Central memory CD8-positive, alpha-beta T cell (primary cell): ENCODE data around the gene FAM136A.
A peak's percentile ranks its signal among the peaks of the same experiment; 100 is the strongest.

Source experiments
- ATAC-seq: fragments of 150-1000 bp; cut with Tn5 transposase; replicated peaks from 2 replicates; pipeline ENCODE4 v1.10.0; 2022; ENCODE audit warnings: mild to moderate bottlenecking, moderate FRiP score, moderate number of reproducible peaks; ENCODE audit not compliant: poor library complexity, severe bottlenecking; ENCODE audit errors: extremely low read depth
- DNase-seq, 2 donors: peaks; one replicate each; pipeline ENCODE4 v3.0.0; 2021; ENCODE audit warnings: low spot score in 2 of 2
- H3K27ac Mint-ChIP-seq: one replicate; pipeline ENCODE4 v1.8.0; 2022; ENCODE audit warnings: low read depth, mild to moderate bottlenecking, moderate library complexity, mixed read lengths
- H3K27me3 Mint-ChIP-seq: one replicate; pipeline ENCODE4 v1.8.0; 2022; ENCODE audit warnings: mixed read lengths
- H3K36me3 Mint-ChIP-seq: one replicate; pipeline ENCODE4 v1.8.0; 2022; ENCODE audit warnings: mild to moderate bottlenecking, moderate library complexity, mixed read lengths; ENCODE audit not compliant: insufficient read depth
- H3K4me1 Mint-ChIP-seq: one replicate; pipeline ENCODE4 v1.8.0; 2022; ENCODE audit warnings: mixed read lengths
- H3K4me3 Mint-ChIP-seq: one replicate; pipeline ENCODE4 v1.8.0; 2022; ENCODE audit warnings: mild to moderate bottlenecking, moderate library complexity, mixed read lengths
- H3K9me3 Mint-ChIP-seq: one replicate; pipeline ENCODE4 v1.8.0; 2022; ENCODE audit warnings: mixed read lengths

FAM136A gene

DNA sequence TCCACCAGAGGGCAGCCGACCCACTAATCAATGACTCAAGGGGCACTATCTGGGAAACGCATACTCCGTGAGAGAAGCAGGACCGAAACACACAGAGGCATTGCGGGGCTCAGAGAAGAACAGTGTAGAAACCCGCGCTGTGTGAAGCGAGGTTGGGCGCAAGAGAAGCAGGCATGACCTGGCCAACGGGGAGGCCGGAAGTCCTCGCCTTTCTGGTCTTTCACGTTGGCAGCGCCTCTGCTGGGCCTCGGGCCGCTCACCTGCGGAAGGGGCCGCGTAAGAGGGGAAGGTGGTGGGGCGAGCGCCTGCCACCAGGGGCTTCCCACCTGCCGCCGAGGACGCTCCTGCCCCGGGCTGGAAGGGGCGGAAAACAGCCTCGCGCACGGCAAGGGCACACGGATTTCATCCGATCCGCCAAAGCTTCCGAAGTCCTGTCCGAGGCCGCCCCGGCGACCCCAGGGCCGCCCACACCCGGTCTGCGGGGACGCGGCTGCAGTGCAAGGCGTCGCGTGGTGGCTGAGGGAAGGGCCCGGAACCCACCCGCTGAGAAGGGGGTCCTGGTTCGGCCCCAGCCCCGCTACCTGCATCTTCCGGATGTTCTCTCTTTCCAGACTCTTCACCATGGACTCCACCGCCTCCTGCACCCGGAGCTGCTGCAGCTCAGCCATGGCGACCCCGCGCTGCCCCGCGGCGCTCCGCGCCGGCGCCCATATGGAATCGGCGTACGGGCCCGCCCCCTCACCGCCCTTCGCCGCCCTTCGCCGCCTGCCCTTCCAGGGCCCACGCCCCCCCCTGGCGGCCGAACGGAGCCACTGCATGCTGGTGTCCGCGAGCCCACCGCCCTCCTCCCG lies at the start of gene FAM136A:
FAM136A (minus strand) TSS at position 724 of the 851 bp plus-strand sequence; CDS start at position 668, 56 bp downstream.
- Mint-ChIP-seq H3K4me3 (peak within 1 kb of the TSS; percentile 89), H3K27me3 (no peaks in the 10 kb centered on the region), H3K9me3 (no peaks in the 10 kb centered on the region), H3K36me3 (peaks cover 31% of the 10 kb centered on the region), H3K27ac (peak within 1 kb of the TSS; percentile 84), H3K4me1 (peaks cover 16% of the 10 kb centered on the region)
- DNase-seq (peak; percentile 82 to 86), ATAC-seq (peak; percentile 89)

DNA sequence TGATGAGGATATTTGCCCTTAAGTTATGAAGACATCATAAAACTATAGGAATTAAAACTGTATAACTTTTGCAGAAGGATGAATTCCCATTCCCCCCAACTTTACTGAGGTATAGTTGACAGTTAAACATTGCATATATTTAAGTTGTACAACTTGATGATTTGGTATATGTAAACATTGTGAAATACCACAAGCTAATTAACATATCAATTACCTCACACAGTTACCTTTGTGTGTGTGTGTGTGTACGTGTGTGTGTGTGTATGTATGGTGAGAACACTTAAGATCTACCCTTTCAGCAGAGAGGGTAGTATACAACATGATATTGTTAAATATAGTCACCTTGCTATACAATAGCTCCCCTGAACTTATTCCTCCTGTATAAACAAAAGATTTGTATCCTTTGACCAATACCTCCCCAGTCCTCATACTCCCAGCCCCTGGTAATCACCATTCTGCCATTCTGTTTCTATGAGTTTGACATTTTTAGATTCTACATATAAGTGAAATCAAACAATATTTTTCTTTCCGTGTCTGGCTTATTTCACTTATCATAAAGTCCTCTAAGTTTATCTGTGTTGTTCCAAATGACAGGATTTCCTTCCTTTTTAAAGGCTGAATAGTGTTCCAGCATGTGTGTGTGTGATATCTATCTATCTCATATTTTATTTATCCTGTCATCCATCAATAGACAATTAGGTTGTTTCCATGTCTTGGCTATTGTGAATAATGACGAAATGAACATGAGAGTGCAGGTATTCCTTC lies 48.2 kb upstream of the FAM136A start:
- ATAC-seq: no peak
- no peaks in the 10 kb centered on the region for H3K9me3 Mint-ChIP-seq
- no peaks in the 10 kb centered on the region for H3K4me1 Mint-ChIP-seq
- H3K4me3 Mint-ChIP-seq: no peak overlapping the region
- peaks cover 71% of the 10 kb centered on the region for H3K27me3 Mint-ChIP-seq
- no peak for DNase-seq
- peaks cover 3% of the 10 kb centered on the region for H3K36me3 Mint-ChIP-seq
- H3K27ac Mint-ChIP-seq: no peak overlapping the region

DNA sequence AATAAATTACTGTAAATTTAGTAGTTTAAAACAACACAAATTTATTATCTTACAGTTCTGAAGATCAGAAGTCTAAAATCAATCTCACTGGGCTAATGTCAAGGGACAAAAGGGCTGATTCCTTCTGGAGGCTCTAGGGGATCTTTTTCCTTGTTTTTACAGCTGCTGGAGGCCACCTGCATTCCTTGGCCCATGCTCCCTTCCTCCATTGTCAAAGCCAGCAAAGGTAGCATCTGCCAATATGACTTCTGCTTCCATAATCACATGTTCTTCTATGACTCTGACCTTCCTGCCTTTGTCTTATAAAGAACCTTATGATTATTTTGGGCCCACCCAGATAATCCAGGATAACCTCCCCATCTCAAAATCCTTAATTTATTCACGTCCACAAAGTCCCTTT lies 46.0 kb upstream of the FAM136A start:
- ATAC-seq (no peak), DNase-seq (no peak)
- Mint-ChIP-seq H3K4me1 (no peaks in the 10 kb centered on the region), H3K9me3 (no peaks in the 10 kb centered on the region), H3K4me3 (no peak overlapping the region), H3K27ac (no peak overlapping the region), H3K27me3 (peaks cover 67% of the 10 kb centered on the region), H3K36me3 (peaks cover 3% of the 10 kb centered on the region)

GRCh38 chr2:70344195-70344594 lies 42.3 kb upstream of the FAM136A start:
- DNase-seq (no peak), ATAC-seq (no peak)
- H3K4me1 Mint-ChIP-seq: no peaks in the 10 kb centered on the region
- no peaks in the 10 kb centered on the region for H3K9me3 Mint-ChIP-seq
- H3K4me3 Mint-ChIP-seq: no peak overlapping the region
- H3K27me3 Mint-ChIP-seq: peaks cover 54% of the 10 kb centered on the region
- no peak overlapping the region for H3K27ac Mint-ChIP-seq
- peaks cover 2% of the 10 kb centered on the region for H3K36me3 Mint-ChIP-seq

DNA sequence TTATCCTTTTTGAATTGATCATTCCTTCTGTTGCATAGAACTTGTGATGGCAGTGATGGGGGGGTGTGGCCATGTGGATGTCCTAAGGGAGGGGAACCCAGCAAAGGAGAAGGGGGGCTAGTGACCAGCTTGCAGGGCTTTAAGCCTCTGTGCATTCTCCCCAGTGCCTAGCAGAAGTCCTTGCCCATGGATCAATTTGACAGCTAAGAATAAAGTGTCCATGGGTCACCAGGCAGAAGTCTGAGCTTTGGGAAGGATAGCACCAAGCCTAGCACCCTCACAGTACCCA lies 39.6 kb upstream of the FAM136A start:
- Mint-ChIP-seq H3K36me3 (no peaks in the 10 kb centered on the region), H3K27me3 (peaks cover 39% of the 10 kb centered on the region)

GRCh38 chr2:70340761-70341476 lies 39.1 kb upstream of the FAM136A start:
- Mint-ChIP-seq H3K4me1 (no peaks in the 10 kb centered on the region), H3K27ac (no peak overlapping the region), H3K4me3 (no peak overlapping the region), H3K9me3 (no peaks in the 10 kb centered on the region), H3K36me3 (no peaks in the 10 kb centered on the region), H3K27me3 (peaks cover 39% of the 10 kb centered on the region)
- no peak for ATAC-seq
- peak in 1 of 2 donors; percentile 18 for DNase-seq

More for the DNA sequence above, 39.6 kb upstream of the FAM136A start:
- DNase-seq: no peak
- ATAC-seq: no peak
- no peak overlapping the region for H3K4me3 Mint-ChIP-seq
- H3K4me1 Mint-ChIP-seq: no peaks in the 10 kb centered on the region
- H3K9me3 Mint-ChIP-seq: no peaks in the 10 kb centered on the region
- no peak overlapping the region for H3K27ac Mint-ChIP-seq

- Mint-ChIP-seq H3K4me3 (no peak overlapping the region), H3K27me3 (peaks cover 37% of the 10 kb centered on the region), H3K9me3 (no peaks in the 10 kb centered on the region), H3K36me3 (no peaks in the 10 kb centered on the region), H3K27ac (no peak overlapping the region), H3K4me1 (no peaks in the 10 kb centered on the region)
- no peak for ATAC-seq
- no peak for DNase-seq
Measured at GRCh38 chr2:70340075-70340474, 38.2 kb upstream of the FAM136A start.

DNA sequence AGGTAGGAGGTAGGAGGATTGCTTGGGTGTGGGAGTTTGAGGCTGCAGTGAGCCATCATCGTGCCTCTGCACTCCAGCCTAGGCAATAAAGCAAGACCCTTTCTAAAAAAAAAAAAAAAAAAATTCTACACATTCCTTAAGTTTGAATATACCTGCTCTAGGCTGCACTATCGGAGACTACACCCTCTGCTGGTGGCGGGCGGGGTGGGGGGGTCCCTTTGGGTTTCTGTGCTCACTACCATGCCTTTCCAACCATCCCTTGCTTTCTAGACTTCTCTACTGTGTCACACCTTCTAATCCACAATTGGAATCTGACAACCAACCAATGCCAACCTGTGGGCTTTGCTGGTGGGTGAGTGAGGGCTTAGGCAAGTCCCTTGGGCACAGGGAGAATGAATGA lies 34.7 kb upstream of the FAM136A start:
- Mint-ChIP-seq H3K4me3 (no peak overlapping the region), H3K4me1 (no peaks in the 10 kb centered on the region), H3K9me3 (no peaks in the 10 kb centered on the region), H3K27me3 (peaks cover 18% of the 10 kb centered on the region), H3K36me3 (no peaks in the 10 kb centered on the region), H3K27ac (no peak overlapping the region)
- no peak for ATAC-seq
- DNase-seq: no peak

DNA sequence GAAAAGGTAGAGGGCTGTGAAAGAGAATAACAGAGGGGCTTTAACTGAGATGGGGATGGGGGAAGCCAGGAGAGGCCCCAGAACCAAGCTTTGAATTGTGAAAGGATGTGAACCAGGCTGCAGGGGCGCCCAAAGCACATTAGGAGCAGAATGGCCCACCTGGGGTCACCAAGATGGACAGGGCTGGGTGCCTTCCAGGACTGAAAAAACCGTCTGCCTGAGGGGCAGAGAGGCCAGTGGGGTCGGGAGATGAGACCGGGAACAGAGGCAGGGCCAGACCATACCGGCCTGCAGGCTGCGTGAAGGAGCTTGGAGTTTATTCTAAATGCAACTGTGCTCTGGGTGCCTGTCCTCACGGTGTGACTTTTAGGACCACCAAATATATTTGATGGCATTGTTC lies 29.1 kb upstream of the FAM136A start:
- no peak for DNase-seq
- Mint-ChIP-seq H3K36me3 (no peaks in the 10 kb centered on the region), H3K4me1 (no peaks in the 10 kb centered on the region), H3K27me3 (peaks cover 21% of the 10 kb centered on the region), H3K4me3 (no peak overlapping the region), H3K9me3 (no peaks in the 10 kb centered on the region), H3K27ac (no peak overlapping the region)
- no peak for ATAC-seq

DNA sequence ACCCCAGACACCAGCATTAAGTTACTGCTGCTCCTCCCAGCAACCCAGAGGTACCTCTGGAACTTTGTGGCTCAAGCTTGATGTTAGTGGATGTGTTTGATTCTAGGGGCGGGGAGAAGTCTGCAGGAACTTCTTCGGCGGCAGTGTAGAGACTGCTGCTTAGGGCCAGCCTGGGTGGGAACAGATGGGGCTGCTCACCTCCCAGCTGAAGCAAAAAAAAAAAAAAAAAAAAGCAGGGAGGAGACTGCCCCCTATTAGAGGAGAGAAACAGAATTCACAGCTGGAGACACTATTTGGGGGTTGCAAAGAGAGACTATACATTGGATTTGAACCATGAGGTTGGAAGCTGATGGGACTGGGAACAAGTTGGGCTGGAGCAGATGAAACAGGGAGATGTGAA lies 28.6 kb upstream of the FAM136A start:
- Mint-ChIP-seq H3K27ac (no peak overlapping the region), H3K36me3 (no peaks in the 10 kb centered on the region), H3K27me3 (peaks cover 23% of the 10 kb centered on the region), H3K9me3 (no peaks in the 10 kb centered on the region), H3K4me1 (no peaks in the 10 kb centered on the region), H3K4me3 (no peak overlapping the region)
- no peak for ATAC-seq
- DNase-seq: no peak

GRCh38 chr2:70328921-70329561 lies 27.2 kb upstream of the FAM136A start:
- Mint-ChIP-seq H3K4me3 (no peak overlapping the region), H3K27ac (no peak overlapping the region), H3K27me3 (peaks cover 23% of the 10 kb centered on the region), H3K4me1 (no peaks in the 10 kb centered on the region), H3K9me3 (no peaks in the 10 kb centered on the region), H3K36me3 (no peaks in the 10 kb centered on the region)
- ATAC-seq: no peak
- DNase-seq: no peak

- Mint-ChIP-seq H3K27ac (no peak overlapping the region), H3K9me3 (no peaks in the 10 kb centered on the region), H3K4me3 (no peak overlapping the region), H3K4me1 (no peaks in the 10 kb centered on the region), H3K27me3 (peaks cover 33% of the 10 kb centered on the region), H3K36me3 (peaks cover 2% of the 10 kb centered on the region)
- DNase-seq (no peak), ATAC-seq (no peak)
Measured at GRCh38 chr2:70325875-70326274, 24.0 kb upstream of the FAM136A start.
